WERI-Rb-1 (cell line): ENCODE measurements around the gene PLPPR1.

Experiments used
- DNase-seq: peaks from one replicate; pipeline ENCODE4 v3.0.0-alpha.2; 2020
- H3K27ac ChIP-seq: fragments of 250-450 bp; sonication (Bioruptor Pico); 2 replicates; pipeline ENCODE4 v1.5.1; 2020; ENCODE audit warnings: mild to moderate bottlenecking, moderate library complexity
- H3K27me3 ChIP-seq: fragments of 250-450 bp; sonication (Bioruptor Pico); 2 replicates; pipeline ENCODE4 v1.5.1; 2021; ENCODE audit warnings: mild to moderate bottlenecking, low read depth, moderate library complexity; ENCODE audit not compliant: insufficient read depth, severe bottlenecking
- H3K36me3 ChIP-seq: fragments of 250-450 bp; sonication (Bioruptor Pico); 2 replicates; pipeline ENCODE4 v1.5.1; 2020; ENCODE audit warnings: mild to moderate bottlenecking, moderate library complexity
- H3K4me3 ChIP-seq: 2 replicates; pipeline ENCODE4 v1.5.1; 2011; ENCODE audit warnings: low read depth, mild to moderate bottlenecking, control low read depth, low read length
- H3K9me3 ChIP-seq: fragments of 250-450 bp; sonication (Bioruptor Pico); 2 replicates; pipeline ENCODE4 v1.5.1; 2021; ENCODE audit warnings: mild to moderate bottlenecking, moderate library complexity; ENCODE audit not compliant: severe bottlenecking
- TF ChIP-seq, protein P1 (sequence below): IDR thresholded peaks from 2 replicates; pipeline ENCODE4 v1.5.1; 2011; ENCODE audit warnings: low read depth, mild to moderate bottlenecking, control low read depth, inconsistent platforms, low read length

Gene PLPPR1

DNA sequence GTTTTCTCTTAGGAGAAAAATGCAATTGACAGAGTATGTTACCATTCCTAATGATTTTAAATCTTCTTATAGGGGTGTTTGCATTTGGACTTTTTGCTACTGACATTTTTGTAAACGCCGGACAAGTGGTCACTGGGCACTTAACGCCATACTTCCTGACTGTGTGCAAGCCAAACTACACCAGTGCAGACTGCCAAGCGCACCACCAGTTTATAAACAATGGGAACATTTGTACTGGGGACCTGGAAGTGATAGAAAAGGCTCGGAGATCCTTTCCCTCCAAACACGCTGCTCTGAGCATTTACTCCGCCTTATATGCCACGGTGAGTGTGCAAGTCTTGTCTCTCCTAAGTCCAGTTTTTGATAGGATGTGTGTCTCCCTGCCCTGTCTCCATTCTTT is 280.6 kb downstream of the PLPPR1 start:
- no peak for DNase-seq
- TF ChIP-seq, protein P1, sequence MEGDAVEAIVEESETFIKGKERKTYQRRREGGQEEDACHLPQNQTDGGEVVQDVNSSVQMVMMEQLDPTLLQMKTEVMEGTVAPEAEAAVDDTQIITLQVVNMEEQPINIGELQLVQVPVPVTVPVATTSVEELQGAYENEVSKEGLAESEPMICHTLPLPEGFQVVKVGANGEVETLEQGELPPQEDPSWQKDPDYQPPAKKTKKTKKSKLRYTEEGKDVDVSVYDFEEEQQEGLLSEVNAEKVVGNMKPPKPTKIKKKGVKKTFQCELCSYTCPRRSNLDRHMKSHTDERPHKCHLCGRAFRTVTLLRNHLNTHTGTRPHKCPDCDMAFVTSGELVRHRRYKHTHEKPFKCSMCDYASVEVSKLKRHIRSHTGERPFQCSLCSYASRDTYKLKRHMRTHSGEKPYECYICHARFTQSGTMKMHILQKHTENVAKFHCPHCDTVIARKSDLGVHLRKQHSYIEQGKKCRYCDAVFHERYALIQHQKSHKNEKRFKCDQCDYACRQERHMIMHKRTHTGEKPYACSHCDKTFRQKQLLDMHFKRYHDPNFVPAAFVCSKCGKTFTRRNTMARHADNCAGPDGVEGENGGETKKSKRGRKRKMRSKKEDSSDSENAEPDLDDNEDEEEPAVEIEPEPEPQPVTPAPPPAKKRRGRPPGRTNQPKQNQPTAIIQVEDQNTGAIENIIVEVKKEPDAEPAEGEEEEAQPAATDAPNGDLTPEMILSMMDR = no peak
- H3K4me3 ChIP-seq = no peak overlapping the region
- no peaks in the 10 kb centered on the region for H3K27me3 ChIP-seq
- H3K27ac ChIP-seq = no peak overlapping the region
- H3K36me3 ChIP-seq = no peaks in the 10 kb centered on the region
- H3K9me3 ChIP-seq = no peaks in the 10 kb centered on the region

DNA sequence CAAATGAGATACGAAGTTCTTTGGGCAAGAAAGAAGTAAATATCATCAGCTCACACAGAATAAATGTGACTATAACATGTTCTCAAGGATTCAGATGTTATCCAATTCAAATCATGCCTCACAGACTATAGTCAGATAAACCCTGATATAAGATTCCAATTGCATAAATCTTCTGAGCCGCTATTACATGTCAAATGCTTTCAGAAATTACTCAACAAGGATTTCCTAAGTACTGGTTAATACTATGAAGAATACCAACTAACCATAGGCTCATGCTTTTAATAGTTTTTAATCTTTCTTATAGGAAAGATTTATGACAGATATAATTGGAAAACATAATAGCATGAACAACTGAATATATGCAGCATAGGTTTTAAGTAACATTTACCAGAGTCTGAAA is 282.7 kb downstream of the PLPPR1 start:
- Histone ChIP-seq H3K36me3 (no peaks in the 10 kb centered on the region), H3K27me3 (no peaks in the 10 kb centered on the region), H3K4me3 (no peak overlapping the region), H3K27ac (no peak overlapping the region), H3K9me3 (no peaks in the 10 kb centered on the region)
- TF ChIP-seq, protein P1 = no peak
- DNase-seq = no peak

DNA sequence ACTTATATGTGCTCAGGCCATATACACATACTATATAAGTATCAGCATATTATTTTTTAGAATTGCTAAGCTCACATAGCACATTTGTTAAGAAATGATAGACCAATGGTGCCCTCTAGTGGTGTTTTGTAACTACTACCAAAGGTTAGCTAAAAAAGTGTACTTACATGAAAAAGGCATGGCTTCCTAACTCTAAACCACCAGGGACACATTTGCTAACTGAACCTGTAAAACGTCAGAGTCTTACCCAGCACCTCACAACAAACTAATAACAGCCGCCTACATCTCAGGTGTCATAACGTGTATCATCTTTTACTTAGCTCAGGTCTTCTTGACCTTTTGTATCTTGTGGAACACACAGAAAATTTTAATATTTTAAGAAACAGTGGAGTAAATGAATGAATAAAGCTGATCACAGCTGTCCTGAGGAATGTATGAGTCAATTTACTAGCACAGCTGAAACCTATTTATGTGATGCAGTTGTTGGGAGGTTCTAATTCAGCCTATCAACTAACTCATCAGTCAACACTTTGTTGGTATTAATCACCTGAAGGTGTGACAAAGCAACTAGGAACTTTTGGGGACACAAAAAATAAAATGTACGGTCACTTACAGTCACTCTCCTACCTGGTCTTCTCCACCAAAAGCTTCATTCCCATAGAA is 283.4 kb downstream of the PLPPR1 start:
- peak; percentile 31 for DNase-seq
- TF ChIP-seq, protein P1 = peak; percentile 46; the same call in 1 of the 2 replicates
- H3K4me3 ChIP-seq = no peak overlapping the region
- no peaks in the 10 kb centered on the region for H3K36me3 ChIP-seq
- H3K27ac ChIP-seq = no peak overlapping the region
- H3K9me3 ChIP-seq = no peaks in the 10 kb centered on the region
- no peaks in the 10 kb centered on the region for H3K27me3 ChIP-seq

DNA sequence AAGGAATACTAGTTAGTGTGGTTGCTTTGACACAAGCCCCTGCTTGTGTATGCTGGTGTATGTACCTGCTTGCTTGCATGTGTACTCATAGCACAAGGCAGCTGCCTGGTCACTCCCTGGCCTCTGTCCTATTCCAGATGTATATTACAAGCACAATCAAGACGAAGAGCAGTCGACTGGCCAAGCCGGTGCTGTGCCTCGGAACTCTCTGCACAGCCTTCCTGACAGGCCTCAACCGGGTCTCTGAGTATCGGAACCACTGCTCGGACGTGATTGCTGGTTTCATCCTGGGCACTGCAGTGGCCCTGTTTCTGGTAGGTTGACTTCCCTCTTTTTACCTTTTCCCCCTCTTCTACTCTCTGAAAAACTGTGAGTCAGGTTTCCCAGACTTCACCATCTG is 284.1 kb downstream of the PLPPR1 start:
- H3K27me3 ChIP-seq = no peaks in the 10 kb centered on the region
- no peaks in the 10 kb centered on the region for H3K9me3 ChIP-seq
- H3K27ac ChIP-seq = no peak overlapping the region
- DNase-seq = no peak
- no peaks in the 10 kb centered on the region for H3K36me3 ChIP-seq
- no peak overlapping the region for H3K4me3 ChIP-seq
- TF ChIP-seq, protein P1 = no peak

DNA sequence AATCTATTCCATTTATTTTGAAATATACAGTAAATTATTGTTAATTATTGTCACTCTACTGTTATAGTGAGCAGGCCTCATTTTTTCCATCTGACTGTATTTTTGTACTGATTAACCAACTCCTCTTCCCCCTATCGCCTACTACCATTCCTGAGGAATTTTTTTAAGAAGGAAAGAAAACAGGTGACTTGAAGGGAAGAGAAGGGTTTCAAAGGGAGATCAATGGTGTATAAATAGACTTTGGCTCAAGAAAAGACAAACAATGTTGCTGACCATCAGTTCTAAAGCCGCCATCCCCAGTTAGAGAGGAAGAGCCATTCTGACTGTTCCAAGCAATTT is 286.6 kb downstream of the PLPPR1 start:
- H3K4me3 ChIP-seq = no peak overlapping the region
- H3K9me3 ChIP-seq = no peaks in the 10 kb centered on the region
- H3K27me3 ChIP-seq = no peaks in the 10 kb centered on the region
- TF ChIP-seq, protein P1 = no peak
- H3K36me3 ChIP-seq = no peaks in the 10 kb centered on the region
- no peak for DNase-seq
- no peak overlapping the region for H3K27ac ChIP-seq

DNA sequence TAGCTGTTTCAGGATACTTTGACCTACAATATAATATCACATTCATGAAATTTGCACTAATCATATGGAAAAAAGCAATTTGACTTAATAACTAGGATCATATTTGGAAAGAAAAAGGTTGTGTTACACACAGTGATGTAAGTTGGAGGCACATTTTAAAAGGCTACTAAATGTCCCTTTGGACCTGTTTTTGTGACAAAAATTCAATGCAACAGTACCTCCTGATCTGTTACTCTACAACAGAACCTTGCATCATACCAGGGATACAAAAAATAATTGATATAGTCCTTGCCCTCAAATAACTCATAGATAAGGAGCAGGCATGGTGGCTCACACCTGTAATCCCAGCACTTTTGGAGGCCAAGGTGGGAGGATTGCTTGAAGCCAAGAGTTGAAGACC is 289.2 kb downstream of the PLPPR1 start:
- TF ChIP-seq, protein P1 = no peak
- Histone ChIP-seq H3K9me3 (no peaks in the 10 kb centered on the region), H3K36me3 (no peaks in the 10 kb centered on the region), H3K4me3 (no peak overlapping the region), H3K27ac (no peak overlapping the region), H3K27me3 (no peaks in the 10 kb centered on the region)
- DNase-seq = no peak
